GDM1 (cell line): ENCODE data around the gene KDM1A.

ENCODE experiments used
- DNase-seq: peaks from one replicate; lab custom pipeline; 2025; lab: John Stamatoyannopoulos, UW

KDM1A gene

GRCh38 chr1:23069675-23070074, 50.4 kb downstream of the KDM1A start:
- no peak for DNase-seq

GRCh38 chr1:23074012-23074411, 54.7 kb downstream of the KDM1A start:
- no peak for DNase-seq

GRCh38 chr1:23079025-23079424, 59.8 kb downstream of the KDM1A start:
- DNase-seq: no peak

- DNase-seq: no peak
Observed at GRCh38 chr1:23080885-23081284, 61.6 kb downstream of the KDM1A start.

GRCh38 chr1:23081376-23081775, 62.1 kb downstream of the KDM1A start:
- DNase-seq: no peak

GRCh38 chr1:23083714-23084480, 64.6 kb downstream of the KDM1A start:
- DNase-seq: no peak

GRCh38 chr1:23084880-23085279, 65.6 kb downstream of the KDM1A start:
- DNase-seq: no peak

GRCh38 chr1:23085696-23086095, 66.4 kb downstream of the KDM1A start:
- no peak for DNase-seq

GRCh38 chr1:23088027-23088426, 68.8 kb downstream of the KDM1A start:
- DNase-seq: no peak

GRCh38 chr1:23090056-23090455, 70.8 kb downstream of the KDM1A start:
- no peak for DNase-seq

GRCh38 chr1:23091545-23091944, 72.3 kb downstream of the KDM1A start:
- DNase-seq: no peak

GRCh38 chr1:23092447-23092846, 73.2 kb downstream of the KDM1A start:
- no peak for DNase-seq

- no peak for DNase-seq
Observed at GRCh38 chr1:23097316-23097715, 78.0 kb downstream of the KDM1A start.

- DNase-seq: peak; percentile 50
Observed at GRCh38 chr1:23098463-23099170, 79.3 kb downstream of the KDM1A start.

GRCh38 chr1:23099171-23099536, 79.9 kb downstream of the KDM1A start:
- no peak for DNase-seq

GRCh38 chr1:23100074-23100748, 80.9 kb downstream of the KDM1A start:
- peak; percentile 70 for DNase-seq

- no peak for DNase-seq
Observed at GRCh38 chr1:23101101-23101827, 82.0 kb downstream of the KDM1A start.

GRCh38 chr1:23101887-23102286, 82.6 kb downstream of the KDM1A start:
- no peak for DNase-seq

- no peak for DNase-seq
Observed at GRCh38 chr1:23102289-23102688, 83.0 kb downstream of the KDM1A start.

GRCh38 chr1:23103001-23103889, 84.0 kb downstream of the KDM1A start:
- DNase-seq: peak; percentile 24

GRCh38 chr1:23108918-23109533, 89.8 kb downstream of the KDM1A start:
- no peak for DNase-seq
